Stimulated activated naive CD8-positive, alpha-beta T cell treated with anti-CD3 and anti-CD28 coated beads, Interleukin-15, Interleukin-2, amounts not matched to agents 100 U/mL and 50 U/mL, for 24 hours (primary cell): ENCODE results near the gene CAPN5.
A peak's percentile ranks its signal among the peaks of the same experiment; 100 is the strongest.

Source experiments
- ATAC-seq: fragments of 150-1000 bp; cut with Tn5 transposase; one replicate; pipeline ENCODE4 v1.10.0; 2021
- DNase-seq: peaks from one replicate; pipeline ENCODE4 v3.0.0; 2021

CAPN5 gene

GRCh38 chr11:77151804-77152509, 85.2 kb downstream of the CAPN5 start:
- DNase-seq: peak; percentile 83

GRCh38 chr11:77152846-77153245, 86.1 kb downstream of the CAPN5 start:
- no peak for ATAC-seq
- DNase-seq: no peak

More at GRCh38 chr11:77151804-77152509, 85.2 kb downstream of the CAPN5 start:
- ATAC-seq: peak; percentile 79

- DNase-seq (peak; percentile 27), ATAC-seq (no peak)
Measured at GRCh38 chr11:77153276-77154185, 86.8 kb downstream of the CAPN5 start.

GRCh38 chr11:77154381-77155081, 87.8 kb downstream of the CAPN5 start:
- DNase-seq (no peak), ATAC-seq (no peak)

GRCh38 chr11:77155082-77155475, 88.3 kb downstream of the CAPN5 start:
- DNase-seq: no peak
- ATAC-seq: no peak

GRCh38 chr11:77155556-77156130, 88.9 kb downstream of the CAPN5 start:
- ATAC-seq: no peak
- no peak for DNase-seq

GRCh38 chr11:77156396-77157195, 89.8 kb downstream of the CAPN5 start:
- no peak for DNase-seq
- ATAC-seq: no peak

GRCh38 chr11:77158041-77158695, 91.4 kb downstream of the CAPN5 start:
- no peak for DNase-seq
- no peak for ATAC-seq

GRCh38 chr11:77159219-77159936, 92.6 kb downstream of the CAPN5 start:
- DNase-seq: no peak
- ATAC-seq: no peak

- DNase-seq (no peak), ATAC-seq (no peak)
Measured at GRCh38 chr11:77159937-77160495, 93.2 kb downstream of the CAPN5 start.

- DNase-seq: no peak
- ATAC-seq: no peak
Measured at GRCh38 chr11:77163271-77163670, 96.5 kb downstream of the CAPN5 start.

GRCh38 chr11:77165066-77165465, 98.3 kb downstream of the CAPN5 start:
- DNase-seq: no peak
- no peak for ATAC-seq

GRCh38 chr11:77166021-77166420, 99.2 kb downstream of the CAPN5 start:
- ATAC-seq (no peak), DNase-seq (no peak)

GRCh38 chr11:77167111-77167626, 100.4 kb downstream of the CAPN5 start:
- DNase-seq (no peak), ATAC-seq (no peak)

- DNase-seq (no peak), ATAC-seq (no peak)
Measured at GRCh38 chr11:77167791-77168190, 101.0 kb downstream of the CAPN5 start.

- ATAC-seq (no peak), DNase-seq (no peak)
Measured at GRCh38 chr11:77170107-77170506, 103.3 kb downstream of the CAPN5 start.

GRCh38 chr11:77171254-77171653, 104.5 kb downstream of the CAPN5 start:
- ATAC-seq: no peak

GRCh38 chr11:77171885-77172665, 105.3 kb downstream of the CAPN5 start:
- ATAC-seq (no peak), DNase-seq (no peak)

More at GRCh38 chr11:77171254-77171653, 104.5 kb downstream of the CAPN5 start:
- no peak for DNase-seq

- DNase-seq: no peak
- no peak for ATAC-seq
Measured at GRCh38 chr11:77172666-77172982, 105.9 kb downstream of the CAPN5 start.
